ENCODE results near the gene NRL. TPM values are rescaled to one million over a fixed set of nuclear protein-coding genes. Genes with fewer than 3 reads are reported as not detected.
"Not testable (repeated sequence)": the region's sequence is repeated elsewhere in the genome, so short reads cannot be mapped to it uniquely, and the experiment has no call there.

NRL gene
- total RNA-seq, 1 donor from 2014 or later, result 2.7 TPM

DNA sequence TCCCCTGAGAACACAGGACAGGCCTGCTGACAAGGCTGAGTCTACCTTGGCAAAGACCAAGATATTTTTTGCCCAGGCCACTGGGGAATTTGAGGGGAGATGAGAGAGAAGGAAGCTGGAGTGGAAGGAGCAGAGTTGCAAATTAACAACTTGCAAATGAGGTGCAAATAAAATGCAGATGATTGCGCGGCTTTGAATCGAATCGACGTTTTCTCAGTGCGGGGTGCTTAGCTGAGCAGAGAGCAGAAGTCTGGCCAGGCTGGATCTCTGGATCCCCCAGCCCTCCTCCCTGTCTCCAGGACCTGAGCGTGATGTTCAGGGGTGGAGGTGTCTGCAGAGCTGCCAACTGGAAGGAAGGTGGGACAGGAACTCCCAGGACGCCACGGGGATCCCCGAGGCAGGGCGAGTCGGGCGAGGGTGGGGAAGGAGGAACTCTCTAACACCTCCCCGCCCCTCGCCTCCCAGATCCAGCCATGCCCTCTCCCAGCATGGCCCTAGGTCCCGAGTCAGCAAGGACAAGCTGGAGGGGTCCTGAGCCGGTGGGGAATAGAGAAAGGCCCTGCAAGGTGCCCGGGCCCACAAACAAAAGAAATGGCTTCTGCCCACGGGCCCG is 63.5 kb downstream of the NRL start:
- H3K4me1 Mint-ChIP-seq (ENCODE audit: low read depth), result peaks cover 22% of the 10 kb centered on the region

DNA sequence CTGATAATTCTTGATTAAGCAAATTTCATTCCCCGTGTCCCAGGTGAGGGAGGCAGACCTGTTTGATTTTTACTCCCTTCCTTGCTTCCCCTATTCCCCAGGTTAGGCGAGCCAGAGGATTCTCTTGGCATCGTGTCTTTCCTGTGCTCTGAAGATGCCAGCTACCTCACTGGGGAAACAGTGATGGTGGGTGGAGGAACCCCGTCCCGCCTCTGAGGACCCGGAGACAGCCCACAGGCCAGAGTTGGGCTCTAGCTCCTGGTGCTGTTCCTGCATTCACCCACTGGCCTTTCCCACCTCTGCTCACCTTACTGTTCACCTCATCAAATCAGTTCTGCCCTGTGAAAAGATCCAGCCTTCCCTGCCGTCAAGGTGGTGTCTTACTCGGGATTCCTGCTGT is 64.0 kb downstream of the NRL start:
- DNase-seq (ENCODE audit: low spot score); intact Hi-C loops (cut with micrococcal nuclease); H3K36me3 Mint-ChIP-seq (ENCODE audit: low read depth); H3K9me3 Mint-ChIP-seq: not testable (repeated sequence)
- Mint-ChIP-seq H3K27ac (peak overlapping the region; percentile 68), H3K4me3 (peak overlapping the region; percentile 85), H3K4me1 (ENCODE audit: low read depth) (peaks cover 22% of the 10 kb centered on the region), H3K27me3 (ENCODE audit: insufficient read depth) (peaks cover 18% of the 10 kb centered on the region)

More for the DNA sequence above, 63.5 kb downstream of the NRL start:
- no peaks in the 10 kb centered on the region for H3K9me3 Mint-ChIP-seq
- DNase-seq (ENCODE audit: low spot score), result no peak
- H3K27me3 Mint-ChIP-seq (ENCODE audit: insufficient read depth), result peaks cover 17% of the 10 kb centered on the region
- H3K4me3 Mint-ChIP-seq, result peak overlapping the region; percentile 85
- peaks cover 2% of the 10 kb centered on the region for H3K36me3 Mint-ChIP-seq (ENCODE audit: low read depth)
- H3K27ac Mint-ChIP-seq, result peak overlapping the region; percentile 68
- intact Hi-C loops (cut with micrococcal nuclease), result no loop called here

DNA sequence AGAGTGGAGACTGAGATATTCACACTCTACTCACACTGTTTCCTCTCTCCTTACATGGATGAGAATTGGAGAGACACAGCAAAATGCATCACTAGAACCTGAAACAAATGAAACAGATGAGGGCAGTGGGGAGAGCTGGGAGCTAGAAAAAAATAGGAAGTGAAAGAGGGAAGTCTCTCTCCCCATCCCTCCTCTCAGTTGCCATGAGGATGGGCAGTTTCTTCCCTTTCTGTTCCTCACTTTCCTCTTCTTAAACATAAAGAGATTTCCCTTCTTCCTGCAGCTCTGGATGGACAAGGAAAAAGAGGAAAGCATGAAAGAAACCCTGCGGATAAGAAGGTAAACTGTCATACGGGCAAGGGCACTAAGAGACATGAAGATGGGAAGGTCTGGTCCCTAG is 65.7 kb downstream of the NRL start:
- not testable (repeated sequence) for H3K27ac Mint-ChIP-seq, H3K4me3 Mint-ChIP-seq

DNA sequence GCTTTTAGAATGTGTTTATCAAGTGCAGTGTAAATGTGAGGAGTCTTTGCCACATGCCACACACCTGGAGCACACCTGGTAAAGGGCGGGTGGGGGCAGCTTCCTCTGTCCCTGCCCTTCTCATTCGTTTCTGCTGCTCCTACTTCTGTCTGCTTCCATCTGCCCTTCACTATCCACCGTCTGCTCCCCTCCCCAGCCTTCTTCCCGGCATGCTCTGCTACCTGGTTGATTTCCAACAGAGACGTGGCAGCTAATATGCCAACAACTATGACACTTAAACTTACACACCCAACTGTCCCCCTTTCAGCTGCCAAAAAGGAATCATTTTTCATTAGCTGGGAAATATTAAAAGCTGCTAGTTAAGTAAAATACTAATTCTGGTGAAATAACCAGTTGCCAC is 72.0 kb downstream of the NRL start:
- Mint-ChIP-seq H3K27ac (no peak overlapping the region), H3K9me3 (no peaks in the 10 kb centered on the region), H3K27me3 (ENCODE audit: insufficient read depth) (peaks cover 11% of the 10 kb centered on the region), H3K4me1 (ENCODE audit: low read depth) (no peaks in the 10 kb centered on the region), H3K4me3 (no peak overlapping the region), H3K36me3 (ENCODE audit: low read depth) (no peaks in the 10 kb centered on the region)
- DNase-seq (ENCODE audit: low spot score), result no peak
- intact Hi-C loops (cut with micrococcal nuclease), result no loop called here

More for the DNA sequence above, 65.7 kb downstream of the NRL start:
- intact Hi-C loops (cut with micrococcal nuclease); DNase-seq (ENCODE audit: low spot score); H3K36me3 Mint-ChIP-seq (ENCODE audit: low read depth); H3K9me3 Mint-ChIP-seq: not testable (repeated sequence)
- H3K27me3 Mint-ChIP-seq (ENCODE audit: insufficient read depth), result peaks cover 22% of the 10 kb centered on the region
- H3K4me1 Mint-ChIP-seq (ENCODE audit: low read depth), result peaks cover 21% of the 10 kb centered on the region

DNA sequence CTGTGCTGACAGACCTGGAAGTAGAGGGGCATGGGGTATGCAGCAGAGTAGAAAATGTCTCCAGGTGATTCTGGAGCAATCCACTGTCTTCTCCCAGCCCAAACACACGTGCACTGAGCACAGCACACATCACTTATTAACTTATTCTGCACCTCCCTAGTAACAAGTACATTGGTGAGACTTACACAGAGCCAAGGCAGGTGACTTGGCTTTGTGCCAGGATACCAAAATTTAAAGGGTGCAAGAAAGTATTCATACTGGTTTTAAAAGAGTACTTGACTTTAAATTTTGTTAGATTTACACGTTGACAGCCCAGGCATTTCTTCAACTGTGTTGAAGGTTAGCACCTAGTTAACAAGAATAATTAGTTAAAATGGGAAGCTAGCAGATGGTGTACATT is 74.1 kb downstream of the NRL start:
- DNase-seq (ENCODE audit: low spot score), result no peak
- intact Hi-C loops (cut with micrococcal nuclease), result no loop called here
- no peak overlapping the region for H3K4me3 Mint-ChIP-seq
- no peaks in the 10 kb centered on the region for H3K36me3 Mint-ChIP-seq (ENCODE audit: low read depth)
- H3K27ac Mint-ChIP-seq, result no peak overlapping the region
- peaks cover 10% of the 10 kb centered on the region for H3K27me3 Mint-ChIP-seq (ENCODE audit: insufficient read depth)
- no peaks in the 10 kb centered on the region for H3K9me3 Mint-ChIP-seq
- peaks cover 6% of the 10 kb centered on the region for H3K4me1 Mint-ChIP-seq (ENCODE audit: low read depth)

DNA sequence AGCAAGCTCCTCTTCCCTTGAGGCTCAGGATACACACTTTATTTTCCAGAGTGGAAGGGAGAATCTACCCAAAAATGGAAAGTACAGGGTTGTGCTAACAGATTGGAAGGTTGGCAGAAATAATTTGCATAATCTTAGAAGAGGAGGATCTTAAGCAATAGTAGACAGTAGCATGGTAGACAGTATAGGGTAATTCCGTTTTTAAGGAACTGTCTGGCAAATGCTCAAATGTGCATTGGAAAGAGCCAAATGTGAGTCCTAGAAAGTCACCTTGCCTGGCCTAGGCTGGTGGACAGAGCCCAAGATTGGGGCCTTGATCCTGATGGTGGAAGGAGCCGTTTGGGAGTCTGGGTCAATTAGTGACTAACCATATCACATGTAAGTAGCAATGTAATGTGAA is 76.1 kb downstream of the NRL start:
- Mint-ChIP-seq H3K27ac (no peak overlapping the region), H3K4me3 (no peak overlapping the region), H3K27me3 (ENCODE audit: insufficient read depth) (peaks cover 4% of the 10 kb centered on the region), H3K4me1 (ENCODE audit: low read depth) (peaks cover 6% of the 10 kb centered on the region), H3K36me3 (ENCODE audit: low read depth) (no peaks in the 10 kb centered on the region), H3K9me3 (no peaks in the 10 kb centered on the region)
- no peak for DNase-seq (ENCODE audit: low spot score)
- intact Hi-C loops (cut with micrococcal nuclease), result no loop called here

DNA sequence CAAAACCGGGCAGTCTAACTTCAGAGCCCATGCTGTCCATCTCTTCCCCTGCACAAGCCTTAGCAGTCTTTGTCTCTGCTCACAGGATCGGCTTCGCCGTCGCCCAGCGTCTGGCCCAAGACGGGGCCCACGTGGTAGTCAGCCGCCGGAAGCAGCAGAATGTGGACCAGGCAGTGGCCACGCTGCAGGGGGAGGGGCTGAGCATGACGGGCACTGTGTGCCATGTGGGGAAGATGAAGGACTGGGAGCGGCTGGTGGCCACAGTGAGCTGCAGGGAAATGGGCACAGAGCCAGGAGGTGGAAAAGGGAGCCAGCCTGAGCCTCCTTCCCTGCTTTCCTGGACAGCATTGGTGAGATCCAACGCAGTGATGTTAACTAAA is 77.1 kb downstream of the NRL start:
- no peak overlapping the region for H3K4me3 Mint-ChIP-seq
- no peak overlapping the region for H3K27ac Mint-ChIP-seq
- peaks cover 4% of the 10 kb centered on the region for H3K27me3 Mint-ChIP-seq (ENCODE audit: insufficient read depth)
- DNase-seq (ENCODE audit: low spot score), result no peak
- intact Hi-C loops (cut with micrococcal nuclease), result loop anchor here (2.0 kb wide), 1 partner anchor 57 kb away; the partner anchor contains the start of gene PCK2
- H3K9me3 Mint-ChIP-seq, result peaks cover 5% of the 10 kb centered on the region
- no peaks in the 10 kb centered on the region for H3K36me3 Mint-ChIP-seq (ENCODE audit: low read depth)
- H3K4me1 Mint-ChIP-seq (ENCODE audit: low read depth), result peaks cover 6% of the 10 kb centered on the region

DNA sequence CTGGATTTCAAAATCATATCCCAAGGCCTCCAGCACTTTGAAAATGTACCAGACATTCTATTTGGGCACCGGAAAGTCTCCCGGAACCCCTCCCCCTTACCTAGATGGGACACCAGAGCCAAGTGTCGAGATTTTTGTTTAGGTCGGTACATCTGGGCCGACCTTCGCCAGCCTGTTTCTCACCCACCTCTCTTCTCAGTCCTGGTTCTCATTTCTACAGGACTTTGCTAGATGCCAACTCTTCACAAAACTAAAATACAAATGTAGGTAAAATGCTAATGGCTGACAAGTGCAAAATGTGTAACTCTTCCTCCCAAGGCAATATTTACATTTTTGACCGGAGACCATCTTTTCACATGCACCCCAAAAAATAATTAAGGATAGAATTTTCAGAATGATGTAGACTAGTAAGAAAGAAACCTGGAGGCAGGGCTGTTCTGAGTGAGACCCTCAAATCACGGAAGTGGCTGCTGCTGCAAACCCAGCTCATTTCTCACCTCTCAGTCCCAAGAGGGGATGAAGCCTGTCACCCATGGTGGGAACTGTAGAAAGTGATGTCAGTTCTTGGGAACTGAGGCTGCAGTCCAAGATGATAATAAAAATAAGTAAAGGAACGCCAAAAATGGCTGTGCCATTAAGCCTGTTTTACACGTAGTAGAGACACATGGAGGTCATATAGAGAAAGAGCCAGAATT is 77.6 kb downstream of the NRL start:
- not testable (repeated sequence) for DNase-seq (ENCODE audit: low spot score); H3K27me3 Mint-ChIP-seq (ENCODE audit: insufficient read depth); H3K4me1 Mint-ChIP-seq (ENCODE audit: low read depth); H3K36me3 Mint-ChIP-seq (ENCODE audit: low read depth)
- intact Hi-C loops (cut with micrococcal nuclease), result loop anchor here (1.0 to 2.0 kb wide), 3 partner anchors 23 to 72 kb away; partner anchors contain the start of gene PCK2
- peaks cover 11% of the 10 kb centered on the region for H3K9me3 Mint-ChIP-seq
- H3K4me3 Mint-ChIP-seq, result peak overlapping the region; percentile 88
- peak overlapping the region; percentile 73 for H3K27ac Mint-ChIP-seq

DNA sequence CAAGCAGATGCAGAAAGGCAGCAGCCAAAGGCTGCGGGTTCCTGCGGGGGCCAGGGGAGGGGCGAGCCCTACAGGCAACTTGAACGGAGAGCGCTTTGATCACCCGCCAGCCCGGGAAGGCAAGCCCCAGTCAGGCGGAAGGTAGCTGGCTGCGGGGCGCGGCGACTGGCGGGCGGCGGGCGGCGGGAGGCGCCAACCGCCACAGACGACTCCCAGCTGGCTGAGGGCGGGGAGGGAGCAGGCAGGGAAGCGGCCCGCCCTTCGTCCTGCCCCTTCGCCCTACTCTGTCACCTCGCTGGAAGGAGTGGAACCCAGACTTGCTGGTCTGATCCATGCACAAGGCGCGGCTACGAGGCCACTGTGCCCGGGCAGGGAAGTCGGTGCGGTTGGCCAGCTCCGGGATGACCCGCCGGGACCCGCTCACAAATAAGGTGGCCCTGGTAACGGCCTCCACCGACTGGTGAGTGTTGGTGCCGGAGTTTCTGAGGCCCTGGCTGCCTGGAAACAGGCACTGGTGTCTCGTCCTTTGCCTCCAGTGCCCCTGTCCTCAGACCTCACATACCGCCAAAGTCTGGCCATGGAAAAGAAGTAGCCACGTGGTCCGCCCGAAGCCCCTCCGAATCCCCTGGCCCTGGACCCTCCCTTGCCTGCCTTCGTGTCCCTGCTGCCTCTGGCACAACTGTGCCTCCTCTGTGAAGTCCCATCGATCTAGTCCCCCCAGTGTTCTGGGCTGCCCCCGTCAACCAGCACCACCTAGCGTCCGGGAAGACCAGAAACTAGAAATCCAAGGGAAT is 78.4 kb downstream of the NRL start:
- Mint-ChIP-seq H3K36me3 (ENCODE audit: low read depth) (no peaks in the 10 kb centered on the region), H3K9me3 (peaks cover 18% of the 10 kb centered on the region), H3K4me1 (ENCODE audit: low read depth) (peaks cover 6% of the 10 kb centered on the region), H3K4me3 (peak overlapping the region; percentile 88), H3K27me3 (ENCODE audit: insufficient read depth) (peaks cover 7% of the 10 kb centered on the region), H3K27ac (peak overlapping the region; percentile 73)
- peak; percentile 70 for DNase-seq (ENCODE audit: low spot score)
- intact Hi-C loops (cut with micrococcal nuclease), result loop anchor here (1.0 to 2.0 kb wide), 3 partner anchors 22 to 73 kb away; partner anchors contain the start of gene PCK2

DNA sequence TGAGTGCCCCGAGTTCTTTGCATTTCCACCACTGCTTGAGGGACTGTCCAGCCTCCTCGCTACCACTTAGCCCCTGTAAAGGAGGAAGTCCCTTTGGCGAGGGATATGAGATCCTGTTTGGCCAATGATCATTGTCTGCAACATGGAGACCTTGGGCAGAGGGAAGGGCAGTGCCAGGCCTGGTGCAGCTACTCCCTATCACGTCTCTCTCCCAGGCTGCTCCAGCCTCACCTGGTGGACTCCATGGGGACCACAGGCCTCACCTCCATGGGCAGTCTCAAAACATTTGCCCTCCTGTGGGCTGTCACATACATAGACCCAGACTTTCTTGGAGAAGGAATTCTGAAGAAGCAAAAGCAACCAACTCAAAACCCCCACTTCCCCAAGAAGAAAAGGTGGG is 79.0 kb downstream of the NRL start:
- not testable (repeated sequence) for DNase-seq (ENCODE audit: low spot score); H3K36me3 Mint-ChIP-seq (ENCODE audit: low read depth); H3K27me3 Mint-ChIP-seq (ENCODE audit: insufficient read depth); H3K4me1 Mint-ChIP-seq (ENCODE audit: low read depth)
- Mint-ChIP-seq H3K27ac (peak overlapping the region; percentile 34), H3K9me3 (peaks cover 24% of the 10 kb centered on the region), H3K4me3 (peak overlapping the region; percentile 88)
- intact Hi-C loops (cut with micrococcal nuclease), result loop anchor here (1.0 to 2.0 kb wide), 3 partner anchors 21 to 74 kb away; partner anchors contain the start of gene PCK2

DNA sequence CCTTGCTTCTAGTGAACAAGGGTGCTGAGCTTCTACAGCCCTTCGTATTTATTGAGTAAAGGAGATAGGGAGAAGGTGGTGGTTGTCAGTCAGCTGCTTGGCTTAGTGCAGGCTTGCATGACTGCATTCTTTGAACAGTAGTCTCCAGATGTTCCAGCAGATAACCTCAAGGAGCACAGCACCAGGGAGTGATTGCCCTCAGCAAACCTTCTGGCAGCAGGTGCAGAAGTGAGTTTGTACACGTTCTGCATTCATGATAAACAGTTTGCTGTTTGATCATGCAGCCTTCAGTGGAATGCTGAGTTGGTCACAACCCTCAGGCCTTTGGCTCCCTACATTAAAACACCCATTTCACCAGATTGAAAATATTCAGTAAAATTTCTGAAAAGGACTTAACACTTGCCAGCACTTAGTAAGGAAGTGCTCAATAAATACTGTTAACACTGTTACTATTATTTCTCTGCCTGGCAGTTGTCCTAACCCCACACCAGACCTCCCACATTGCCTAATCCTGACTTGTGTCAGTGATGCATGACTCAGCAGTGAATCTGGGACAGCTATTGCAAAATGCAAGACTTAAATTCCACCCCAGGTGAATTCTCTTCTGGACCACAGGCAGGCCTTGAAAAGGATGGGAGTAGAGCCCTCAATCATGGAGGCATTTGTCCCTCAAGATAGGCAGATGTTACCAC is 81.9 kb downstream of the NRL start:
- Mint-ChIP-seq H3K9me3 (peaks cover 26% of the 10 kb centered on the region), H3K27ac (no peak overlapping the region), H3K36me3 (ENCODE audit: low read depth) (no peaks in the 10 kb centered on the region), H3K4me3 (no peak overlapping the region), H3K4me1 (ENCODE audit: low read depth) (peaks cover 6% of the 10 kb centered on the region), H3K27me3 (ENCODE audit: insufficient read depth) (peaks cover 8% of the 10 kb centered on the region)
- no peak for DNase-seq (ENCODE audit: low spot score)
- intact Hi-C loops (cut with micrococcal nuclease), result no loop called here

DNA sequence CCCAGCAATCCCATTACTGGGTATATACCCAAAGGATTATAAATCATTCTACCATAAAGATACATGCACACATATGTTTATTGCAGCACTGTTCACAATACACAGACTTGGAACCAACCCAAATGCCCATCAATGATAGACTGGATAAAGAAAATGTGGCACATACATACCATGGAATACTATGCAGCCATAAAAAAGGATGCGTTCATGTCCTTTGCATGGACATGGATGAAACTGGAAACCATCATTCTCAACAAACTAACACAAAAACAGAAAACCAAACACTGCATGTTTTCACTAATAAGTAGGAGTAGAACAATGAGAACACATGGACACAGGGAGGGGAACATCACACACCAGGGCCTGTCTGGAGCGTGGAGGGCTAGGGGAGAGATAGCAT is 83.4 kb downstream of the NRL start:
- H3K4me1 Mint-ChIP-seq (ENCODE audit: low read depth); H3K4me3 Mint-ChIP-seq; H3K27ac Mint-ChIP-seq; intact Hi-C loops (cut with micrococcal nuclease); DNase-seq (ENCODE audit: low spot score); H3K36me3 Mint-ChIP-seq (ENCODE audit: low read depth): not testable (repeated sequence)
- Mint-ChIP-seq H3K9me3 (peaks cover 34% of the 10 kb centered on the region), H3K27me3 (ENCODE audit: insufficient read depth) (peaks cover 14% of the 10 kb centered on the region)

Data from activated T-helper 1 cell treated with anti-CD3 and anti-CD28 coated beads, Interleukin-12 subunit alpha, Interleukin-12 subunit beta, Interleukin-2, Interleukin-4 antibody, amounts not matched to agents 30 ng/mL and 10 ng/mL and 1 ng/mL, durations not matched to agents 14 hours and 24 hours and 36 hours (primary cell).